HepG2 (cell line): ENCODE data around the gene TCF3. TPM values are rescaled to one million over a fixed set of nuclear protein-coding genes. Genes with fewer than 3 reads are reported as not detected.

Source experiments
- ATAC-seq: fragments of 200-7000 bp; cut with Tn5 transposase; 3 replicates; pipeline ENCODE4 v1.9.1; 2020; ENCODE audit warnings: mild to moderate bottlenecking, moderate library complexity
- BruUV-seq: library from RNA; stranded (reverse); fragments of 400-500 nt; replicated peaks from 2 replicates; lab custom pipeline; 2021; lab: Mats Ljungman, UMichigan
- CTCF ChIA-PET: fragments of 300-600 bp; formaldehyde crosslinking; extraction: SDS; loops from one replicate; lab custom pipeline; 2021; ENCODE audit warnings: low total read pairs, inconsistent platforms, low intra/inter-chr PET ratio; lab: Yijun Ruan, JAX
- POLR2A ChIA-PET: fragments of 350-600 bp; sonication (Branson Sonifier 250); formaldehyde crosslinking; loops from one replicate; lab custom pipeline; 2020; ENCODE audit warnings: antibody characterized with exemption, inconsistent platforms; lab: Yijun Ruan, JAX
- DNase-seq: peaks from one replicate; pipeline ENCODE4 v3.0.0-alpha.2; 2015; ENCODE audit warnings: low spot score
- FAIRE-seq: peaks from 3 replicates; lab custom pipeline; 2011; peaks lifted over from hg19 to GRCh38; lab: Jason Lieb, UNC
- H2AFZ ChIP-seq: one replicate; pipeline ENCODE4 v1.6.1; 2011; ENCODE audit warnings: low read length, inconsistent platforms
- H3K27ac ChIP-seq: fragments of 300-600 bp; 3 replicates; pipeline ENCODE4 v1.8.0; 2011; ENCODE audit warnings: mixed run types, mild to moderate bottlenecking, mixed read lengths, low read length, inconsistent platforms; ENCODE audit not compliant: insufficient read depth; ENCODE audit errors: extremely low read length
- H3K27me3 ChIP-seq, 2 experiments: fragments of 200-600 bp in 1 of 2; 2 replicates in 1 of 2; 3 replicates in 1 of 2; pipeline versions ENCODE4 v1.6.0 to v1.8.0; 2011; ENCODE audit warnings: low read length in 2 of 2, mild to moderate bottlenecking in 2 of 2, moderate library complexity in 2 of 2, inconsistent platforms in 1 of 2; ENCODE audit not compliant: insufficient read depth in 2 of 2, control insufficient read depth in 1 of 2
- H3K36me3 ChIP-seq, 2 experiments: fragments of 200-600 bp in 1 of 2; replicated peaks in 1 of 2; 2 replicates in 1 of 2; 3 replicates in 1 of 2; pipeline versions ENCODE4 v1.5.1 to v1.8.0; 2011; ENCODE audit warnings: low read length in 2 of 2, inconsistent platforms in 1 of 2; ENCODE audit not compliant: insufficient read depth in 2 of 2, control insufficient read depth in 1 of 2
- H3K4me1 ChIP-seq: 2 replicates; pipeline ENCODE4 v1.5.1; 2012; ENCODE audit warnings: low read length, inconsistent platforms; ENCODE audit not compliant: insufficient read depth
- H3K4me2 ChIP-seq: 2 replicates; pipeline ENCODE4 v1.6.0; 2011; ENCODE audit warnings: low read depth, low read length, inconsistent platforms
- H3K4me3 ChIP-seq, 3 experiments: fragments of 200-600 bp in 1 of 3; sonication (generic), shearing (Covaris generic) in 1 of 3; replicated peaks in 1 of 3; 2 replicates each; pipeline ENCODE4 v1.5.1; 2011 to 2016; ENCODE audit warnings: low read length in 3 of 3, inconsistent platforms in 2 of 3, low read depth in 2 of 3, mild to moderate bottlenecking in 2 of 3, control low read depth in 1 of 3, mixed read lengths in 1 of 3; ENCODE audit not compliant: insufficient read depth in 1 of 3
- H3K79me2 ChIP-seq: one replicate; pipeline ENCODE4 v1.6.1; 2011; ENCODE audit warnings: low read length, inconsistent platforms; ENCODE audit not compliant: insufficient read depth
- H3K9ac ChIP-seq: 2 replicates; pipeline ENCODE4 v1.6.0; 2011; ENCODE audit warnings: mild to moderate bottlenecking, low read depth, low read length, inconsistent platforms; ENCODE audit not compliant: insufficient read depth
- H3K9me3 ChIP-seq: 2 replicates; pipeline ENCODE4 v1.5.1; 2012; ENCODE audit warnings: mild to moderate bottlenecking, low read length
- H4K20me1 ChIP-seq: 2 replicates; pipeline ENCODE4 v1.6.0; 2011; ENCODE audit warnings: inconsistent platforms, mild to moderate bottlenecking, low read length, moderate library complexity; ENCODE audit not compliant: insufficient read depth
- ARHGAP35 ChIP-seq: sonication (generic); formaldehyde crosslinking; IDR thresholded peaks from 2 replicates; pipeline ENCODE4 v1.9.0; 2022; ENCODE audit warnings: mild to moderate bottlenecking, inconsistent platforms, moderate library complexity, missing genetic modification reagents, borderline replicate concordance
- ARID4A ChIP-seq: sonication (generic); formaldehyde crosslinking; IDR thresholded peaks from 2 replicates; pipeline ENCODE4 v1.5.0; 2020; ENCODE audit warnings: mild to moderate bottlenecking, missing genetic modification reagents, borderline replicate concordance
- HMG20B ChIP-seq: conservative IDR thresholded peaks from 2 replicates; pipeline ENCODE4 v1.6.1; 2016; ENCODE audit warnings: missing genetic modification reagents, missing compliant biosample characterization
- MBNL3 ChIP-seq: fragments of 250-450 bp; sonication (Bioruptor Pico); conservative IDR thresholded peaks from 2 replicates; pipeline ENCODE4 v1.8.0; 2022; ENCODE audit warnings: mild to moderate bottlenecking, inconsistent platforms
- PREB ChIP-seq: sonication (generic); formaldehyde crosslinking; IDR thresholded peaks from 2 replicates; pipeline ENCODE4 v1.4.0; 2020; ENCODE audit warnings: missing genetic modification reagents
- ZSCAN29 ChIP-seq: sonication (generic); formaldehyde crosslinking; conservative IDR thresholded peaks from 2 replicates; pipeline ENCODE4 v1.4.0; 2020; ENCODE audit warnings: mild to moderate bottlenecking, missing genetic modification reagents
- WGBS: methylation state at CpG from one replicate; pipeline ENCODE4 v1.1.6; 2017; ENCODE audit warnings: low lambda C conversion rate; 5-methylcytosine and 5-hydroxymethylcytosine counted together
- in situ Hi-C: cut with HindIII; loops from 2 replicates; pipeline ENCODE4 v1.10.0; 2017; ENCODE audit warnings: low pct_unique_long_range_greater_than_20kb; ENCODE audit not compliant: extremely low pct_ligation_motif_present
- intact Hi-C: fragments of 100-400 bp; cut with micrococcal nuclease; formaldehyde crosslinking; loops from one replicate; pipeline ENCODE4 v1.10.0; 2022; ENCODE audit not compliant: unreplicated experiment
- polyA plus RNA-seq, 8 experiments: library from polyadenylated mRNA; depleted of rRNA in 3 of 8; stranded (reverse) in 7 of 8; unstranded in 1 of 8; fragments of >200 nt; fragmentation: Illumina TruSeq in 4 of 8; extraction: Trizol in 4 of 8; gene quantifications; 2 replicates each; pipeline versions ENCODE4 v1.2.1 to v1.2.3, GENCODE V29; 2011 to 2016; ENCODE audit warnings: low read depth in 4 of 8, missing spikeins in 1 of 8, mixed read lengths in 1 of 8; ENCODE audit not compliant: insufficient read depth in 1 of 8
- total RNA-seq, 5 experiments: library from RNA; depleted of rRNA; stranded (reverse); fragments of >200 nt; fragmentation: Illumina TruSeq; extraction: Trizol; gene quantifications; 2 replicates each; pipeline ENCODE4 v1.2.3, GENCODE V29; 2016; ENCODE audit warnings: low read depth in 1 of 5

The TCF3 gene
- total and polyA plus RNA-seq, 2 of the 13 experiments (the other 11 are each of a cell fraction or from before 2014, with no cell fraction given) = 51.4 to 53.2 TPM

GRCh38 chr19:1630811-1631210 is 21.6 kb downstream of the TCF3 start (continued):
- TF ChIP-seq ARID4A = no peak
- TF ChIP-seq ZSCAN29 = no peak
- no peak for TF ChIP-seq HMG20B (CRISPR knock-in tag)
- no peak for TF ChIP-seq PREB (CRISPR knock-in tag)
- no peak for TF ChIP-seq ARHGAP35 (CRISPR knock-in tag)

- Histone ChIP-seq H4K20me1 (no peaks in the 10 kb centered on the region), H3K36me3 (peaks cover 7 to 31% of the 10 kb centered on the region in 2 experiments; a peak in 4 of 5 replicates), H3K9me3 (no peaks in the 10 kb centered on the region), H3K27me3 (no peaks in the 10 kb centered on the region), H2AFZ (no peak overlapping the region), H3K79me2 (no peaks in the 10 kb centered on the region), H3K4me1 (0 out of 2 replicates have a peak, but pooled peaks cover 11% of the 10 kb centered on the region), H3K9ac (no peak overlapping the region), H3K4me2 (no peak overlapping the region), H3K4me3 (no peak overlapping the region), H3K27ac (no peak overlapping the region)
- WGBS = 96% methylated on average over 4 of the region's 20 CpGs
- ATAC-seq (no peak), FAIRE-seq (no peak), DNase-seq (no peak)
- intact Hi-C loops (no loop called here), in situ Hi-C loops (no loop called here)
- ChIA-PET CTCF (no interaction called here), POLR2A (no interaction called here)
- no TSS peak for BruUV-seq
- TF ChIP-seq MBNL3 = no peak
- TF ChIP-seq, all 625 proteins: peak for 0
Observed at GRCh38 chr19:1630012-1630411, 22.4 kb downstream of the TCF3 start.
